SHP77 (cell line): ENCODE data around the gene OLFML2B.
A peak's percentile ranks its signal among the peaks of the same experiment; 100 is the strongest.
"Not testable (repeated sequence)": the region's sequence is repeated elsewhere in the genome, so short reads cannot be mapped to it uniquely, and the experiment has no call there.

Experiments used
- DNase-seq, 2 experiments: peaks; one replicate each; lab custom pipeline; 2025; lab: John Stamatoyannopoulos, UW

Gene OLFML2B

DNA sequence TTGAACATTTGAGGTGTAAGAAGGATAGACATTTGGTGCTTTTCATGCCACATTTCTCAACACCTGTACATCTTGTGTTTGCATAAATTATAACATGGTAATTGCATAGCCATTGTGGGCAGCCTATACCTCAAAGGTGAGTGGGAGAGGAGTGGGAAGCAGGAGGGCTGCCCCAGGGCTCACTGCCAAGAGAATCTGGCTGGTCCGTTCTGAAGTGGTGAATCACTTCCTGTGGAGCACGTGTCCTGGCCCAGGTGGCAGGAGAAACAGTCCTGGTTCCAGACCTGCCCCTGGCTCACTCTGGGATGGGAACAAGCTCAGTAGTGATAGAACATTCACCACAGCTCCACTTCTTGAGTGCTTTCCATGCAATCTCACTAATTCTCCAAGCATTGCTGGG is 11.6 kb upstream of the OLFML2B start:
- DNase-seq = peak; percentile 44 to 61

DNA sequence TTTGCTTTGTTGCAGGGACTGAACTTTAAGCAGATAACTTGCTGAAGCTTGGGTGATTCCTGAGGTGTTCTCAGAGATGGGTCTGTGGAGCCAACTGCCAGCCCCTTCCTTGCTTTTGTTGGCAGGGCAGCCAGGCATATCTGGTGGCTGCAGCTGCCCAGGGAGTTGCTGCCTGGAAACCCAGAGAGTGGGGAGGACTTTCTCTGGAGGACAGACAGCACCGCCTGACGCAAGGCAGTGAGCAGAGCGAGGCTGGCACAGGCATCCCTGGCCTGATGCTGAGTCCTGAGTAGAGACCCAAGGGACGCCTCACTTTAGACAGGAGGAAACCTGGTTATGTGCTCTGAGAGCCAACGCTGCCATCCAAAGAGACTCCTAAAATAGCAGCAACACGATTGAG is 9.8 kb upstream of the OLFML2B start:
- DNase-seq = peak; percentile 57 to 86

DNA sequence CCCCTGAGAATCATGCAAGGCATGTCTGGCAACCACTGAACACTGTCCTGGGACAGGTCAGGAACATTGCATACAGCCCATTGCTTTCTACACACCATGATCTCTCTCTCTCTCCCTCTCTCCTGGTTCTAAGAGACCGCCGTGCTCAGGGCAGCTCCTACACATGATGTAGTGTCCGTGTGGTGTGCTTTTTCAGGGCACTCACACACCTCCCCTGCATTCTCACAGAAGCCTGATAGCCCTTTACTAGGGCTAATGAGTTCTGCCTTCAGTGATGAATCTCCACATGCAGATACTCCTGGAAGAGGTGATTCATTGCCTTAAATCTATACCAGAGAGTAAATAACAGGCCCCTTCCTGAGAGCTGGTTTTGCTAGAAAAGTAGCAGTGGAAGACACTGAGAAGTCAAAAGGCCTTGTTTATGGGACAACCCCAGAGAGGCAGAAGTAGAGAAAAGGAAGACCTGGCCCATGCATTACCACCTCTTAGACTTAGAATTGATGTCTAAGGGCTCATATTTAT is 7.2 kb upstream of the OLFML2B start:
- no peak for DNase-seq

DNA sequence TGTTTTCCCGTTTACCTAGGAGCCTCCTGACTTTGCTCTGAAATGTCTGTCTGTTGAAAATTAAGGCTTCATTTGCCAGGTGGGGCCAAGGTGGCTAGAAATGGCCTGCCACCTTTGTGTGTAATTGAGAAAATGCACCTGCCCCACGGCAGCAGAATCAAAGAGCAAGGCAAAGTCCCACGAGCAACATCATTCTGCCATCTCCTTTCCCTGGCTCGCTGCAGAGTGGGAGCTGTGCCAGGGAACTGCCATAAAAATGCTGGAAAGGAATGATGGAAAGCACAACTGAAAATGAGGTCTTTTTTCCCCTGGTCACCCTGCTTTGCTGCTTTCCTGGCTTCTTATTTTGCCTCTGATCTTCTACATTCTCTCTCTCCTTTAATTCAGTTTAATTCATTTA is 5.5 kb upstream of the OLFML2B start:
- DNase-seq = peak in 1 of 2 experiments; percentile 59

DNA sequence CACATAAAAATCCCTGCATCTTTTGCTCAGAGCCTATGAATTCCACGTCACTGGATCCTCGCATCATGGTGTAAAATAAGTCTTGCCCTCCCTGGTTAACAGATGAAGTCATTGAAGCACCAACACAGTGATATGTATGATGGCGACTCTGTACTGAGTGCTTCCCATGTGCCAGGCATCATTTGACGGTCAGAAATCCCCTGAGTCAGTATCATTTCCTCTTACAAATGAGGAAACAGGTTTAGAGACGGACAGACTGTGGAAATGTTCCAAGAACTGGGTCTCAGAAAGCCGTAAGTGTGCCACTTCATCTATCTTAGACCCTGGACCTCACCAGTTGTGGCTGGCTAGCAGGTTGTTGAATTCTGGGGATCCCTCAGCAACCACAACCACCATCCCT is 5.1 kb upstream of the OLFML2B start:
- DNase-seq = no peak

DNA sequence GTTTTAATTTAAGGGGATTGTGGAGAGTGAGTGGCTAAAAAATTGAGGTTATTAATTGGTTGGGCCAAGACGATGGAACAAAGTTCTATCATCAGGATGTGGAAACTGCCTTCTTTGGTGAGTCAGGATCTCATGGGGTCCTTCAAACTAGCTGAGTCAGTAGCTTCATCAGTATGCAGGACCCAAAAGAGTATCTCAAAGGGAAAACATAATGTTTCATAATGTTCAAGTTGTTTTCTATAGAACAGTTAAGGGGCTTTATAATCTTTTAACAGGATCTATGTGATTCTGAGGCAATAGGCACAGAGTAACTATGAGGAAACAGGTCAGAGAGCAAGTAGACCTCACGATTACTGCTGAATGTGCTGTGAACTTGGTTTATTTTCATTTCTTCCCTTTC is 3.2 kb upstream of the OLFML2B start:
- DNase-seq = no peak

DNA sequence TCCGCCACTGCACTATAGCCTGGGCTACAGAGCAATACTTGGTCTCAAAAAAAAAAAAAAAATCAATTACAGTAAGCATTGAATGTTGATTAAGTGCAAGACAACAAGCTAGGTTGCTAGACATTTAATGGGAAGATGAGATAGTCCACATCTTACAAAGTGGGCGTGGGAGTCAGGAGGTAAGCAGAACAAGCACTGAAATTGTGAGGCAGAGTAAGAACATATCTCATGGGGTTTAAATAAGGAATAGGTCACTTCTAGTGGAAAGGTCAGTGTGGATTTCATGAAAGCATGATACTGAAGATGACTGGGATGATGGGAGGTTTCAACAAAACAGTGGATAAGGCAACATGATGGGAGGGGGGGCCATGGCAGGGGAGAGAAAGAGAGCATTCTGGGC is 1.9 kb upstream of the OLFML2B start:
- no peak for DNase-seq

DNA sequence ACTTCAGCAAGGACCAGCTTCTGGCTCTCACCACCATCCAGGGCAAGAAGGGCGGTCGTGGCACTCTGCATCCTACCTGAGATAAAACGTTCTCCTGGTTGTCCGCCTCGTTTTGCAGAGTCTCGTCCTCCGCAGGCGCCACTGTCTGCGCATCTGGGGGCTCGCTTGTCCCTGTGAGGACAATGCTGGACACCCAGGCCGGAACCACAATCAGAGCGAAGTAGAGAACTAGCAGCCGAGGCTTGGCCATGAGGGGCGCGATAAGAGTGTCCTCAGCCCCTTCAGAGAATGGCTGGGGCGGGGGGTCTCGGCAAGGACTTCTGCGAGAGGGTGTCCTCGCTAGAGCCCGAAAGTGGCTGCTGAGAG is 505 bp downstream of the OLFML2B start:
- no peak for DNase-seq

DNA sequence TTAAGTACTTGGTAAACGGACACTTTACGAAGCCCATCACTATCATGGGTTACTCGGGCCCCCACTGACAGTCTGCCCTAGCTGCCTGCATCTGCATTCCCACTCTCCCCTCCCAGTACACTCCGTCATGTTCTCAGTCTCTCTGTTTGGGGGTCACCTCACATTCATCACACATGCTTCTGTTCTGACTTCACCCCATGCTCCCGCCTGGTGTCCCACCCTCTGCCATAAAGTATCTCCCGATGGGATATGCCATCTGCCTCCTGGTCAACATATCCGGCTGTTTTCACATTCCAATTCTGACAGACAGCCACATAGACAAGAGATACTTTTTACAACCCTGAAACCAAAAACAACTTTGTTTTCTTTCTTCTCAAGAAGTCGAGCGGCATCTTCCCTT is 1.0 kb downstream of the OLFML2B start:
- no peak for DNase-seq

DNA sequence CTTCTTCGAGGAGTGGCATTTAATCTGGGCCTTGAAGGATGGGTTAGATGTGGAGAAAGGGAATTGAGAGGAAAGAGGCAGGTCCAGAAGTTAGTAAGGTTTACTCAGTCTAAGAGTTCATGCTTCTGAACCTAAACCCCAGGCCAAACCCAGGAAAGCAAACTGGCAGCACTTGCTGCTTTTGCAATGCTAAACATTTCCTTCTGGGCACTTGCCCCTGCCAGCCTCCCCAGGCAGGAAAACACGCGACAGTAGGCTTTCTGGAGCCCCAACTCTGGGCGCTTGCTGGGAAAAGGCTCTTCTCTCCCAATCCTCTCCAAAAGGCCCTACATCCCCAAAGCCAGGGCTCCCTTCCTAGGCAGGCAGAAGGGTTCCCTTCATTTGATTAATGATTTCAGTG is 2.5 kb downstream of the OLFML2B start:
- no peak for DNase-seq

DNA sequence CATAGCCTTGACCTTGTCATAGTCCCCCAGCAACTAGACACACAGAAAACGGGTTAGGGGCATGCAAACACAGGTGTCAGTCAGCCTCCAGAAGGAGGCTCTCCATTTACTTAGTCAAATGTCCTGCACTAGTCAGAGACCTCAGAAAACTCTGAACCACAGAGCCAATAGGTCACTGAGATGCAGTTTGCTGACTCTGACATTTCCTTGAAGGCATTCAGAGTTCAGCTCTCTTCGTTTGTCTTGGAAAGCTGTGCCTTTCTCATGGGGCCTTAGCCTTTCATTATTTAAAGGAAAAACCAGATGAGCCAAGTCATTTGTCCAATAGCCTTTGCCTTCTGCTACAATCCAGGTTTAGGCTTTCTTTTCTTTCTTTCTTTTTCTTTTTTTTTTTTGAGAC is 3.5 kb downstream of the OLFML2B start:
- no peak for DNase-seq

DNA sequence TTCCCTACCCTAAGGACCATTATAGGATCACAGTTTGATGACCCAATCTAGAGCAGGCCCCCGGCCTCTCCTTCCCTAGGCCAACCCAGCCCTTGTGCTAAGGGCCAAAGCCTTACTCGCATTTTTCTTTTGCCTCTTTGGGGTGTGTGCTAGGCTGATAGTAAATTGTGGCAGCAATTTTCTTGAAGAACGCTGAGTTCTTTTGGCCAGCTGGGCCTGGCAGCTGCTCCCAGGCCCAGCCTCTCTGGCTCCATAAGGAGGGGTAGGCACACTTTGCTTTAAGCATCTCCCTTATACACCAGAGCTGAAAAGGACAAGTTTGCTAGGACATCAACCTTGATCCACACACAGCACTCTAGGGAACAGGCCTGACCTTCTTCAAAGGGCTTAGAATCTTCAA is 4.2 kb downstream of the OLFML2B start:
- no peak for DNase-seq

DNA sequence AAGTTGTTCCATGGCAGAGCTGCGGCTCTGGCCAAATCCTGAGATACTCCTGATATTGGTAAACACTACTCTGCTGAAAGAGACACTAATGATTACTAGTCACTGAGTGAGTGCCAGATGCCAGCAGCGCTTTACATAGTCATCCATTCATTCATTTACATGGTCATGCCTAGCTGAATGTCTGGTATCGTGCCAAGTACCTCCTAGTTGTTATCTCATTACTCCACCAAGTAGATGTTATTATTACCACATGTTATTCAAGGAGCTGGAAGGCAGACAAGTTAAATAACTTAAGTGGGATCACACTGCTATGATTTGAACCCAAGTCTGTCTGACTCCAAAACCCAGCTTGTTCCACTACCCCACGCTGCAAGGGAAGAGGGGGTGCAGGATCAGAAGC is 4.7 kb downstream of the OLFML2B start:
- DNase-seq = peak; percentile 21 to 51

DNA sequence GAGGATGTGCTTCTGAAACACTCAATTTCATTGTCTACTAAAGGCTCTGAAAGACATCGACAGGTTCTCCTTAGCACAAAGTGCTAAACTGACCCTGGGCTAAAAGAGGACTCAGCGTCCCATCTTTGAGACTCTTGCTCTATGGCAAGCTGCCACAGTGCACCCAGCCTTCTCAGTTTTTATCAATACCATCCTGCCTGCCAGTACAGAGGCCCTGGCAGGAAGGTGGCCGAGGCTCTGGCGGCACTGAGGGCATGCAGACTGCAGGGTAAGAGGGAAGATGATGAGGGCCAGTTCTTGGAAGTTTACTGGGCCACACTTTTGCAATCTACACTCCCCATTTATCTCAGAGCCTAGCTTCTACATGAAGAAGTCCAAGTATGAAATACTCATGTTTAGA is 5.3 kb downstream of the OLFML2B start:
- DNase-seq = no peak

DNA sequence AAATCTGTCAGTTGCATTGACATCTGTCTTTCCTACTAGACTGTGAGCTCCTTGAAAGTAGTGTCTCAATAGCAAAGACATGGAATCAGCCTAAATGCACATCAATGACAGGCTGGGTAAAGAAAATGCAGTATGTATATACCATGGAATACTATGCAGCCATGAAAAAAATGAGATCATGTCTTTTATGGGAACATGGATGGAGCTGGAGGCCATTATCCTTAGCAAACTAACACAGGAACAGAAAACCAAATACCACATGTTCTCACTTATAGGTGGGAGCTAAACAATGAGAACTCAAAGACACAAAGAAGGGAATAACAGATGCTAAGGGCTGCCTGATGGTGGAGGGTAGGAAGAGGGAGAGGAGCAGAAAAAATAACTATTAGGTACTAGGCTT is 5.9 kb downstream of the OLFML2B start:
- not testable (repeated sequence) for DNase-seq

DNA sequence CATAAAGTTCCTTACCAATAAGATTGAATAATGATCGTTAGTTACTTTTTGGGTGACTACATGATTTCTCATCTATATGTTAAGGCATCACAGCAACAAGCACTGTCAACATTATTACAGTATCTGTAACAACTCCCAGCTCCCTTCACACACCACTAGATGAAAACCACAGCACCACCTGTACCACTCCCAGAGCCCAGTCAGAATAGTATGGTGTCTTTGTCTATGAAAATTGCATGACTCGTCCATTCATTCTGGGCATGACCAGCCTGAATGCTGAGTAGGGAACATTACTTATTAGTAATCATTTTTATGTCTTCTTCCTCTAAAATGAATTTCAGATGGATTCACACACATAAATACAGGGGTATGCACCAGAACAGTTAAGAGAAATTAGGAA is 7.0 kb downstream of the OLFML2B start:
- DNase-seq = no peak

DNA sequence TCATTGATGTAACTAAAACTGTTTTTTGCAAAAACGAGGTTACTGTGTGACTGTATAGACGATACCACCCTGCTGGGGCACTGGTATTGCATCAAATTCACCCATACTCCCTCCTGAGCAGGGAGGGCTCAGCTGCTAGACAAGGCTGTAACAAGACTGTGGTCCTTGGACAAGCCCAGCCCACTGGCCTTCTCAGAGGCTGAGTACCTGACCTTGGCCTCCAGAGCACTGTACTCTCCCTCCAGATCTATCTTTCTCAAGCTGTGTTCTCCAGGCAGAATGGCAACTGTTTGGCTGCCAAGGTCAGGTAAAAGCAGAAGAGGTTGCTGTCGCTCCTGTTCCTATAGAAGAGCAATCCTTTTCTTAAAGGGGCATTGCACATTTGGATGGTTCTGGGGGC is 8.5 kb downstream of the OLFML2B start:
- no peak for DNase-seq

DNA sequence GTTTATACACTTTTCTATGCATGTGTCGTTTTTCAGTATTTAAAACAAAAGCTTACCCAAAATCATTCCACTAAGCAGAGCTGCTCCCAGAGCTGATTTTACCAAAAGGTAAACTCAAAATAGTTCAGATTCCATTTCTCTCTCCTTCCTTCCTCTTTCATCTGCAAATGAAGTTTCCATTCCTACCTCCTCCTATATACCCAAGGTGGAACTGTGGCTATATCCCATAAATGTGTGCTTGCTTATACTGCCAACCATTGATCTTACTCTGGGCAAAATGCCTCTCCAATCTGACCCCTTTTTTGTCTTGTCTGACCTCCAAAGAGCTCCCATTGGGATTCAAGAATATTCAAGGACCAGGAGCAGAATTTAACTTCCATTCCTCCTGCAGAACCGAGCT is 9.5 kb downstream of the OLFML2B start:
- no peak for DNase-seq

DNA sequence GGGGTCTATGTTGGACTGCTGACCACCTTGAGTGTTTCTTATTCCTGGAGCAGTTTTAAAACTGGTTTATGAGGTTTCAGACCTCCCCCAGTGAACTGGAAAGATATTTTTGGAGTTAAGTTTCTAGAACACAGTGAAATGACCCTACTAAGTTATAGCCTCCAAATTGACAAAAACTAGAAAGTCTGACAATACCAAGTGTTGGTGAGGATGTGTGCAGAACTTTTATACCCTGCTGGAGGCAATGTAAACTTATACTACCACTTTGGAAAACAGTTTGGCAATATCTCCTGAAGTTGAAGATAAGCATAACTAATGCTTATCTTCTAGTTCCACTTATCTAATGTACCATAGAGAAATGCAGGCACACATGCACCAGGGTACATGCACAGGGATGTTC is 10.4 kb downstream of the OLFML2B start:
- DNase-seq = no peak

DNA sequence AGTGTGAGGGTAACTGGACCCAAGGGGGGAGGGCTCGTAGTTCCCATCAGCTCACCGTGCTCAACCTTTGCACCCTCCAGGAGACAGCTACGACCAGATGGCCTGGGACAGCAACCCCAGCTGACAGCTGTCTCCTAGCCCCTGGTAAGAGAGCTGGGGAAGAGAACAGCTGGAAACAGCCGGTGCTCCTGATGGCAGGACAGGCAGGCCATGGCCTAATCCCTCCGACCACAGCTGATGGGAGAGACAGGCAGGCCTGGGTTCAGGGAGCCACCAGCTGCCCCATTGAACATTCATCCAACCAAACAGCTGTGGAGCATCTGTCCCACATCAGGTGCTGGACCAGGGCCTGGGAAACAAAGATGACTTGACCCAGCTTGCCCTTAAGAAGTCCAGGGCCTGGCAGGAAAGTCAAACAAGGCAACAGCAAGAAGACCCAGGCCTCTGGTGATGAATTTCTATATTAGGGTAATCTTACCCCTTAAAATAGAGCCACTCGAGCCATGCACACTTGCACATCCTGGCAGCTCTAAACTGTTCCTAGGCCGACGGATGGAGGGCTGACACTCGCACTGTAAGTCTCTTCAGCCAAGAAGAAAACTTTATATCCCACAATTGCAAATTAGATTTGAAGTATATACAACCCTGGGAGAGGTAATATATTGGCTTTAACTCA is 12.2 kb downstream of the OLFML2B start:
- no peak for DNase-seq

DNA sequence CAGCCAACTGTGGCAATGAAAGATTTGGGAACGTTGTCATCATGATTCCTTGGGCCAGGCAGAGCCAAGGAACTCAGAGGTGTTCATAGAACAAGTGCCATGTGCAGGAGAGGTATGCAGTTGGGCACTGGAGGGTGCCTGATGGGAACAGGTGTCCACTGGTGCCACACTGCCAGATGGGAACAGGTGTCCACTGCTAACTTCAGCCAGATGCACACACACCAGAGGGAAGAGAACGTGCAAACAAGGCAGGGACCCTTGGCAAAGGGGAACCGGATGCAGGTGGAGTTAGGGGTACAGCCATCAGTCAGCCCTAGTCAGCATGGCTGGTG is 13.5 kb downstream of the OLFML2B start:
- DNase-seq = no peak

DNA sequence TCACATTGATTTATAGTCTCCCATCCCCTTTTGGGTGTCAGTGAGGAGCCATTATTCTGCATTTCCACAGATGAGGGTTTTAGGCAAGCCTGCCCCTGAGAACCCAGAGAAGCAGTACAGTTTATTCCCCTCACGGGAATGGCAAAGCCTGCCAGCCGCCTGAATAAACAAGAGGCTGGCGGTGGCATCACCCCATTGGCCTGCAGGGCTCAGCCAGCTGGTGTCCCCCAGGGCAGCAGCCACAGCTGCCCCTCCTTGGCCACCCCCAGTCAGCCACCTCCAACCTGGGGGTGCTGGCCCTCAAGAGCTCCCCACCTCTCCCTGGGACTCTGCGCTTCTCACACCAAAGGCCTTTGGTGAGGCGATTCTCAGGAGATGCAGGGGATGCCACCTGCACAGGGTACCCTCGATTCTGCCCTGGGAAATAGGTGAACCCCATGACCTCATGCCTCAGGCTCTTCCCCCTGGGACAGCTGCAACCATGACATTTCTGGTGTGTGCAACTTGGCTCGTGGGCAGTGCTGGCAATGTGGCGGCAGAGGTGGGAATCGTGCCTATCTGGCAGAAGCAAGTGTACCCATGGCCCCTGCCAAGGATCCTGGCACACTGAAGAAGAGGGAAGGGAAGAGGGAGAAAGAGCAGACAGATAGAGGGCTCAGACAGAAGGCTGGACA is 14.0 kb downstream of the OLFML2B start:
- DNase-seq = no peak

DNA sequence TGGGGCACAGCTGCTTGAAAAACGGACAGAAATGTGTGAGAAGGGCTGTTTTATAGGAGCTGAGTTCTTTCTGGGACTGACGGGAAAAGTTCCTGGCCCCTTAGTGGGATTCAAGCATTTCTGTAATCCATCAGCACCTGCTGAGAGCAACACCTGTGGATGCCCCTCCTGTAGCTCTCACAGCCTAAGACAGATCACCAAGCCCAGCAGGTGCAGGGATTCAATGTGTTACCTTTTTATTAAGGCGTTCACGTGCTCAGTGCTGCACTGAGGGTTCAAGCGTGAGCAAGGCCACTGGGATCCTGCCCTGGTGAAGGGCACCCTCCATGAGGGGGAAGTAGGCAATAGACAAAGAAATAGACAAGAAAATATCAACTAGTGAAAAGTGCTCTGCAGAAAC is 14.9 kb downstream of the OLFML2B start:
- no peak for DNase-seq

DNA sequence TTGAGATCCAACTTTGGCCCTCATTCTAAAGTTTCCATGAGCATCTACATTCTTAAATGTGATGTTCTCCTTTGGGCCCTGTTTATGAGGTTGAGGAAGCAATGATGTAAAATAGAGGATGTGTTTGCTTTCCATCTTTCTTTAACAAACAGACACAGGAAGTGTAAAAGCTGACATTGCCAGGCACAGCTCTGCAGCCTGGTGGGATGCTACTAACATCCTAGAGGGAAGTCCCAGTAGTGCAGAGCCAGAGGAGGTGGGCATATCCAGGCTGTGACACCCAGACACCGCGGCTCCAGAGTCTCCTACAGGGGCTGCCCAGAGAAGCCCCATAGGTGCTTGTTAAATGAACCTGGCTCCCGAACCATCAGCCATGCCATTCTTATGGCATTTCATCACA is 16.2 kb downstream of the OLFML2B start:
- no peak for DNase-seq
